Esophagus muscularis mucosa (tissue), 4 donors: Measurements from ENCODE around the gene GALR3.

Experiments used
- CTCF ChIP-seq, 3 experiments: fragments of 200-600 bp in 2 of 3; fragments of 450-650 bp in 1 of 3; sonication (generic) in 2 of 3; IDR thresholded peaks; one replicate each; pipeline ENCODE4 v1.5.1; 2017 to 2019; ENCODE audit warnings: antibody characterized with exemption in 3 of 3, mild to moderate bottlenecking in 2 of 3, moderate library complexity in 1 of 3
- EP300 ChIP-seq: sonication (generic); formaldehyde crosslinking; IDR thresholded peaks from one replicate; pipeline ENCODE4 v1.6.1; 2017; ENCODE audit warnings: antibody characterized with exemption
- POLR2A ChIP-seq: fragments of 450-650 bp; IDR thresholded peaks from one replicate; pipeline ENCODE4 v1.6.1; 2017; ENCODE audit warnings: antibody characterized with exemption, moderate library complexity, mild to moderate bottlenecking, low read depth
- POLR2AphosphoS5 ChIP-seq, 2 donors: sonication (generic); formaldehyde crosslinking; IDR thresholded peaks; one replicate each; pipeline ENCODE4 v1.6.1; 2017; ENCODE audit warnings: antibody characterized with exemption in 2 of 2

- no peak for TF ChIP-seq CTCF (IDR thresholded peaks at IDR 0.05)
- TF ChIP-seq POLR2A: no peak
- no peak for TF ChIP-seq POLR2AphosphoS5 (IDR thresholded peaks at IDR 0.05)
- TF ChIP-seq EP300: no peak
Observed at GRCh38 chr22:37820350-37820749, 2.8 kb upstream of the GALR3 start.
